Right renal cortex interstitium (tissue), 3 donors: ENCODE results near the gene METTL24. TPM values are rescaled to one million over a fixed set of nuclear protein-coding genes. Genes with fewer than 3 reads are reported as not detected.
"Not testable (repeated sequence)": the region's sequence is repeated elsewhere in the genome, so short reads cannot be mapped to it uniquely, and the experiment has no call there.

Experiments used
- DNase-seq, 3 donors: peaks; one replicate each; pipeline ENCODE4 v3.0.0-alpha.2; 2013; ENCODE audit warnings: low read depth in 3 of 3, low spot score in 2 of 3
- polyA plus RNA-seq, 3 donors: library from polyadenylated mRNA; unstranded; fragments of 120-200 nt; gene quantifications; one replicate each; pipeline ENCODE4 v1.2.1, GENCODE V29; 2013; ENCODE audit not compliant: insufficient read length in 3 of 3

Gene METTL24
- polyA plus RNA-seq, 3 donors = 14.4 to 15.5 (median 14.7) TPM

DNA sequence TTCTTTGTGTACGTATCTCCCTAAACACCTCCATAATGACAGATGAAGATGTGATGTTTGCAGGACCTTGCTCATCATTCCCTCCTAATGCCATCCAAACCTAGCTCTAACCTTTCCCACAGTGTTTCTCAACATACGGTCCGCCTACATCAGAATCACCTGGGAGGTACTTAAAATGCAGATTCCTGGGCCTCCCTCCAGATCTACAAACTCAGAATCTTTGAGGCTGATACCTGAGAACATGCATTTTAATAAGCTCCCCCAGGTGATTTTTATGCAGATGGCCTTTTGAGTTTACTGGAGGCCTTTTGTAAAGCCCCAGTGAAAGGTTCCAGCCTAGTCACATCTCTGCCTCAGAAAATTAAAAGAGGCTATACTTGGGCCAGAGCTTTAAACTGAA lies 40.5 kb downstream of the METTL24 start:
- no peak for DNase-seq

DNA sequence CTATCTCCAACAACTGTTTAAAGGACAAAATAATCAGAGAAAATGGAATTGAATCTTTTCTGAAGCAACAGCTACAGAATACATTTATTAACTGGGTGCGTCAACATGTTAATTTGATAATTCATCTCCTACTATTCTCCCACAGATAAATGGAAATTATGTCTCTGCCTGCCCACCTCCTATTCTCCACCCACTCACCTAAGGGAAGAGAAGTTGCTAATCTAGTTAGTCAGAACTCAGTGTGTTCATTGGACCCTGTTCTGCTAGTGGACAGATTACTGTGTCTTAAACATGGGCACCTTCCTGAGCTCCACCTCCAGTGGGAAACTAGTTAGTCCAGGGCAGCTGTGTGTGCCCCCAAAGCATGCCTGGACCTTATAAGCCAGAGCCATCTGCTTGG lies 41.0 kb downstream of the METTL24 start:
- no peak for DNase-seq

DNA sequence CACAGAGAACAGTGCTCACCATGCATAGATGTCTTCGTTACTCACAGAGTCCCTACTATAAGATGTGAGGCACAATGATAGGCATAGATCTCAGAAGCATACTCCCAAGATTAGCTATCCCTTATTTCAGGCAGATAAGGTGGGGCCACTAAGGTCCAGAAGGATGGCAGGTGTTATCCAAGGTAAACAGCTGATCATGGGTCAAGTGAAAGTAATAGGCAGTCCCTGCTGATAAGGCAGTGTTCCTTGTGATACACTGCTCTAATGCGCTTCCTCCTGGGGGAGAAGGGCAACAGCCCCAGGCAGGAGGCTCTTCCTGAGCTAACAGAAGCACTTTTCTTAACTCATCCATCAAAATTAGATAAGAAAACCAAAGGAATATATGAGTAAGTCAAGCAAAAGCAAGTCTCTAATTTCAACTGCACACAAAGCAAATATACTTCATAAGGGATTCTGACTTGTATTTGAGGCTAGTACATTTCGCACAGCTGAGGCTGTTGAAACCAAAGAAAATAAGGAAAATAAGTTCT lies 42.2 kb downstream of the METTL24 start:
- DNase-seq = no peak

DNA sequence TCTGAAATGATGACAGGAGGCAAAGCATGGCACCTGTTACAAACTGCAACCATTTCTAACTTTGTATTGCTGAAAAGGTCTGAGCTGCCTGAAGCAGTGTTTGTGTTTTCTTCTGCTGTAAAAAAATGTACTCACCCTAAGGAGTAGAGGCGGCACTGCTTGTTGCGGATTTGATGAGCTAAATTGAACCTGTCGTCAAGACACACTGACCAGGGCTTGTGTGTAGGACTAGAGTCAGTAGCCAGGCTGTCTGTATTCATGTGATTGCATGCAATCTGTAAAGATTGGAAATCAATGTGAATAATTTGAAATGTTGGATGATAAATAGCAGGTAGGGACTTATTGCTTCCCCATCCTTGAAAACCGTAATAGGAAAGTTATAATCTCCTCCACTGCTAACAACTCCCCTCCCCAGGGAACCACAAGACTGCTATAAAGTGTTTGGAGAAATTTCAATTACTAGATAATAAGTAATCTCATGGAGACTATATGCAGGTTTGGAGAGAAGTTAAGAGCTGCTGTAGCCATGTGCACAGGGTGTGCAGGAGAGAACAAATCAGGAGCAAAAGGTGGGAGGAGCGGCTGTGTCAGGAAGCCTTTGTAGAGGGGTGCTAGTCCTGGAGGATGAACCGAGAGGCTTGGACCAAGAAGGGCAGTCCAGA lies 42.8 kb downstream of the METTL24 start:
- no peak for DNase-seq

DNA sequence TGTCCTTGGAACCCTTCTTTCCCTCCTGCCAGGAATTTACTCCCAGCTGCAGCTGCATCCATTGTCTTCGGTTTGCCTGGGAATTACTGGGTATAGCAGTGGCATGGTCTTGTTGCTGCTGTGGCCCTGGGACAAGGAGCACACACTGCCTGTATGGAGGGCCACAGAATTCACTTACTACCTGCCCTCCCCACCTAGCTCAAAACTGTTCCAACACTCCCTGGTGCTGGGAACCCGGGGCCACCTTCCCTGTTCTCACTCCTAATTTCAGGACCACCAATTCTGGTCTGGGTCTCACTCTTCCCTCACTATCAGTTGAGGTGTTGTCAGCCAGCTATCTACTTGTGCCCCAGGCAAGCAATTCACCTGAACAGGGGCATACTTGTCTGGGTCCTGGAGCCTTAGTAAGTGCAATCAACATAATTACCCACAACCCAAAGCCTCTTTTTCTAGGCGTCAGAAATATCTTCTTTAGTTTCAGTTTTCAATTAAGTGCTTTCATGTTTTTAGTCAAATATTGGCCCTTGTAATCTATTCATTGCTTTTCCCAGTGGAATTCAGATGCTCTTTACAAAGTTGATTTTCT lies 47.2 kb downstream of the METTL24 start:
- DNase-seq = no peak

DNA sequence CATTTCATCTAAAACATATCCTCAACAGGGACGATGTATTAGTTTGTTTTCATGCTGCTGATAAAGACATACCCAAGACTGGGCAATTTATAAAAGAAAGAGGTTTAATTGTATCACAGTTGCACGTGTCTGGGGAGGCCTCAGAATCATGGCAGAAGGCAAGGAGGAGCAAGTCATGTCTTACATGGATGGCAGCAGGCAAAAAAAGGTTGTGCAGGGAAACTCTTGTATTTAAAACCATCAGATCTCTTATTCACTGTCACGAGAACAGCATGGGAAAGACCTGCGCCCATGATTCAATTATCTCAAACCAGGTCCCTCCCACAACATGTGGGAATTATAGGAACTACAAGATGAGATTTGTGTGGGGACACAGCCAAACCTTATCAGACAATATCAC lies 48.7 kb downstream of the METTL24 start:
- DNase-seq = not testable (repeated sequence)

DNA sequence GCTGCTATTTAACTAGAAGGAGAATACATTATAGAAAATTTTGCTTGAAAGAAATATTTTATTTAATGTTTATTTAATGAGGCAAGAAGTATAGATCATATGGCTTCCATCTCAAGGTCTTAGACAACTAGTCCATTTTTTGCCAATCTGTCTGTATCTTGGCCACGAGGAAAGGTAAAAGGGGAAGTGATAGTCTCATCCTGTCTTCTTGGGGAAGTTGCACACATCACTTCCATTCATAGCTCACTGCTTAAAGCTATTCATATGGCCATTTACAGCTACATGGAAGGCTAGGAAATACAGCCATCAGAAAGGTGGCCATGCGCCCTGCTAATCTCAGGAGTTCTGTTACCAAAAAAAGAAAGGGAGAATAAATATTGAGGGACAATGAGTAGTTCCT lies 50.8 kb downstream of the METTL24 start:
- DNase-seq = no peak

DNA sequence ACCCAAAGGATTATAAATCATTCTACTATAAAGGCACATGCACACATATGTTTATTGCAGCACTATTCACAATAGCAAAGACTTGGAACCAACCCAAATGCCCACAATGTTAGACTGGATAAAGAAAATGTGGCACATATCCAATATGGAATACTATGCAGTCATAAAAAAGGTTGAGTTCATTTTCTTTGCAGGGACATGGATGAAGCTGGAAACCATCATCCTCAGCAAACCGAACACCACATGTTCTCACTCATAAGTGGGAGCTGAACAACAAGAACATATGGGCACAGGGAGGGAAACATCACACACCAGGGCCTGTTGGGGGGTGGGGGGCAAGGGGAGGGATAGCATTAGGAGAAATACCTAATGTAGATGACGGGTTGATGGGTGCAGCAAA lies 52.3 kb downstream of the METTL24 start:
- DNase-seq = not testable (repeated sequence)

DNA sequence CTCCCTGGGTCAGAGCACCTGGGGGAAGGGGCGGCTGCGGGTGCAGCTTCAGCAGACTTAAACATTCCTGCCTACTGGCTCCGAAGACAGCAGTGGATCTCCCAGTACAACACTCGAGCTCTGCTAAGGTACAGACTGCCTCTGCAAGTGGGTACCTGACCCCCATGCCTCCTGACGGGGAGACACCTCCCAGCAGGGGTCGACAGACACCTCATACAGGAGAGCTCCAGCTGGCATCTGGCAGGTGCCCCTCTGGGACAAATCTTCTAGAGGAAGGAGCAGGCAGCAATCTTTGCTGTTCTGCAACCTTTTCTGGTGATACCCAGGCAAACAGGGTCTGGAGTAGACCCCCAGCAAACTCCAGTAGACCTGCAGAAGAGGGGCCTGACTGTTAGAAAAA lies 54.5 kb downstream of the METTL24 start:
- DNase-seq = not testable (repeated sequence)

DNA sequence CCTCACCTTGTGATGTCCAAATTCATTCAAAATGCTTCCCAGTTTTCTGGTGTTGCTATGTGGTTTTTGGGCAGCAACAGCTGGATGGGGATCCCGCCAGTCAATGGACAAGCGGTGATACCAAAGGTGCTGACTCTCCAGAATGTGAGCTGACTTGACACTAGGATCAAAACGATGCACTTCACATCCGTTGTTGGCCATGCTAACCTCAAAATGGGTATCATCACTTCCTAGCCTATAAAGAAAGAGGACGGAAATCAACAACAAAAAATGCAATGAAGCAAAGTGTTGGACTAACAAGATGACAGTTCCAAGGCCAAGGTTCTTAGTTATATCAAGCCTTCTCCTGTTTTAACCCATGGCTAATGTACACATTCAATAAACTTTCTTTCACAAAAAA lies 59.2 kb downstream of the METTL24 start:
- DNase-seq = no peak

DNA sequence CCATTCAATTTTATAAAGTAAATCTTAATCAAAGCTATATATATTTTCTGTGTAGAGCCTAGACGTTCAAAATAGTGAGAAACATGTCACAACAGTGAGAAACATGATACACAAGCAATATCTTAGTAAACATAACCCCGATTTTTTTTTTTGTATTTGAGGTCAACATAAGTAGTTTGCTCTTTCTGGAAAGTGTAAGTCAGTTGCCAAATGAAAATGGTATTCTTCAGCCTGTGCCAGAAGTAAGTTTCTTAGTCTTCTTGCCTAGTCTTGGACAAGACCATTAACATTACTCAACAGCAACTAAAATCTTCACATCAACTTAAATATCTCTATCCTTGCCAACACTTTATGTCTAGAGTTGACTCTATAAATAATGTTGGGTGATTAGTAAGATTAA lies 59.7 kb downstream of the METTL24 start:
- no peak for DNase-seq

DNA sequence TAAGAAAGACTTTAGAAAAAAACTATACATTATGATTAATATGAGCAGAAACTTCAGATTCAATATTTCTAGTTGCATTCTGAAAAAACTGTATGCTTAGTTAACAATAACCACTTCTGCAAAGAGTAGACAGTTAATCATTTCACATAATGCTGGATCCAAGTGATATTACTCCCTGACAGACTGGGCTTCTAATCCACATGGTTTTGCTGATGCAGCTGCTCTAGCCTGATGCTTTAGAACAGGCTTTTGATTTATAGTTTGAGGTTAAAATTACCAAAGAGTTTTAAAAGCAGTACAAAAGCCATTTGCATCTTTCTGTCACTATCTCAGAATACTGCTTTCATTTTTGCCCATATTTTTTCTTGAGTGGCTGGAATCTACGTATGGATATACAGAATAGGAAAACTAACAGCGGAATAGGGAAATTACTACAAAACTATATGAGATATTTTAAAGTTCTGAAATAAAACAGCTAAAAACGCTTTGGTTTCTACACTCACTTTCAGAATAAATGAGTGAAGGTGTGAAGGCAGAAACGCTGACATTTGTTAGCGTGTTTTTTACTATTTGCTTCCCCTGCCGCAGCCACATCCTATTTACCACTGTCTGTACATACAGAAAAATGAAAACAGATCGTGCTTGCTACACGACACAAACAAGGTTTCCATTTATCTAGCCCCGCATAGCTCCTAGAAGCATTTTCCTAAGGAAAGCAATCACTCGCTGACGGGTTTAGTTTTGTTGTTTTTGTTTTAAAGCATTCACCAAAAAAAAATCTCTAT lies 61.7 kb downstream of the METTL24 start:
- peak in 1 of 3 donors; percentile 26 for DNase-seq

DNA sequence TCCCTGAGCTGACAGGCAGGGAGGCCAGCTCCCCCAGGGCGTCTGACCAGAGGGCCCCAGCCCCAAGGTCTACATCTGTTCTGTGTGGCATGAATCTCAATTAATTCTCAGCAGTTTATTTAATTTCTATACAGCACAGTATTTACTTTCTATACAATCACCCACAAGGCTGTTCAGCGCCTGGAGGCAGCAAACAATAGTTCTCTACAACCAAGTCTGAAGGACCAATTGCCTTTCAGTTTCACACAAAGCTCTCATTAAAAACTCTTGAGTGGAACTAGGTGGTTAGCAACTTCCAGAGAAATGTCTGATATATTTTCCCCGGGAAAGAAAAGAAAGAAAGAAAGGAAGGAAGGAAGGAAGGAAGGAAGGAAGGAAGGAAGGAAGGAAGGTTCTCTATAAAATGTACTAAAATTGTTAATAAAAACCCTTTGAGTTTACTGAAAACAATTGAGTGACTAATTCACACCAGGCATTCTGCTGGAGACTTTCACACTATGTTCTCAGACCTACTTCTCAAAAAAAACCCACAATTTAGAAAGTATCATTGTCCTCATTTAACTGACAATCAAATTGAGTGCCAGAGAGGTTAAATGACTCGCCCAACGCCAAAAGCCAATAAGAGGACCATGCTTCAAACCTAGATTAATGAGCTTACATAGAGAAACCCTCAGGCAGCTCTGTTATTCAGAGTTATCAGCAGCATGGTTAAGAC lies 62.5 kb downstream of the METTL24 start:
- no peak for DNase-seq

DNA sequence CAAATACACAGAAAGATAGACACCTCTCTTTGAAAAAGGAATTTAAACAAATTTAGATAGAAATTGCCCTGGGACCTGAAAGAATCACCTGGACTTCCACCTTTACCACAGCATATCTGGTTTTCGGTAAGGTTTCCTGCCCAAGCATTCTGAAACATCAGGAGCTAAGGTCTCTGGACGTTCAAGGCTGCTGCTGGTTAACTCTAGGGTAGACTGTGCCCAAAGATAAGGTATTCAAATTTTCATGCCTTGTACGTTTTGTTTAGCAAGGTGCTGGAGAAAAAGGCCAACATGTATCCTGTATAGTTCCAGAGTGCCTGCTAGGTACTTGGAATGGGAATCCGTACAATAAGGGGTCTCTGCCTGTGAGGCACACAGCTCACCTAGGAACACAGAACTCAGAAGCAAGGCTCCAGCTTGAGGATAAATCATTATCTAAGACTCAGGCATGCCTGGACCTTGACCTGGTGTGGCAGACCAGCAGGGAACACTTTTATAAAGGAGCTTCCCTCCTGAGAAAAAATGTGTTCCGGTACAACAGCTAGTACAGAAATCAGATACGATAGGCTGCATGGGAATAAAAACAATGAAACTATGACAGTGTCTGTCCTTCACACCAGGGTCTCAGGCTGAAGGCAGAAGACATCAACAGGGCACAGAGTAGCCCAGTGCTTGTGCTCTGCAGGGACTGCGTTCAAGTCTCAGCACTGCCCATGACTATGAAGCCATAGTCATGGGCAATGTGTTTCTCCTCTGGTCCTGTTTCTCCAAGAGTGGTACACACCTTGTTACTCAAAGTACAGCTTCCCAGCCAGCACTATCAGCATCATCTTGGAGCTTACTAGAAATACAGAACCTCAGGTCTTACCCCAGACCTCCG lies 70.4 kb downstream of the METTL24 start:
- DNase-seq = no peak

DNA sequence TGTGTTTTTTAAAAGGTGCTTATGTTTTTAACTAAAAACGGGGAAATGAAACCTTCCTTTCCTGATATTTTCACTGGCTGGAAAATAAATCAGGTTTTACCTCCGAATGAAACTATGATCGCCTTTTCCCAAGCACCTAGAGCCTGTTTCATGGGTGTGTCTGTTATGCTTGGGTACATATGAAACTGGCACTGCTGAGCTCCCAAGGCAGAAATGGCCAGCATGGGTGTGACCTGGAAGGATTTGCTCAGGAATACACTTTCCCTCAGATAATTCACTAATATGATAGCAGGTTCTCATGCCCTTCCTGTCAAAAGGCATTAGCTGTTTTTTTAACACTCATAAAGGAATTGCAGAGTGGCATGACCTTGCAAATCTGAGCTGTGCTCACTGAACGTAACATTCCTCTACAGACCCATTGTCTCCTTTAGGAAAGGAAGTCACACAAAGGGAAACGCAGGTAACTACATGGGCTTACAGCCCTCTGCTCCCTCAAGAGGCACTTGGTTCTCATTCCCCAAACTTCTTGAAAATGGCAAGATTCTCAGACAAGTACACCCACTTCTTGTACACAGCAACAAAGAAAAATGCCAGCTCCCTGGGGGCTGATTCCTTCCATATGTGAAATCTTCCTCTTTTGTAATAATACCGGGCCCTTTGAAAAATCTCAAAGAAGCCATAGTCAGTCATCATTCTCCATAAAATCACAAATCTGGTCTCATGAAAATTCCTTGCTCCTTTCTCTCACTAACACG lies 72.7 kb downstream of the METTL24 start:
- DNase-seq = no peak

DNA sequence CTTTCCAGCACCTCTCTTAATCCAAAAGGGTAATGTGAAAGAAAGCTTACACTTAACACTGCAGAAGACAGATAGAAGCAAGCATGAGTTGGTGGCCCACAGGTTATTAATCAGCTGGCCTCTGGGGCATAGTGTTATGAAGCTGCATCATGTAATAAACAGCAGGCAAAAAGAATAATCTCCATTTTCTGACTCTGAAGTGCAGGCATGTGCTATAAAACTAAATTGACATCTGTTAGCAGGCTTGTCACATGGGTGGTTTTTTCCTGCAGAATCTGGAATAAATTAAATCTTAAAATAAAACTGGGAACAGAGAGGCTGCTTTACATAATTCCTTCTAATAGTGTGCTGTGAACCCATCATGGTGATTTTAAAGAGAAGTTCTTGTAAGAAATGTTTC lies 73.3 kb downstream of the METTL24 start:
- no peak for DNase-seq

DNA sequence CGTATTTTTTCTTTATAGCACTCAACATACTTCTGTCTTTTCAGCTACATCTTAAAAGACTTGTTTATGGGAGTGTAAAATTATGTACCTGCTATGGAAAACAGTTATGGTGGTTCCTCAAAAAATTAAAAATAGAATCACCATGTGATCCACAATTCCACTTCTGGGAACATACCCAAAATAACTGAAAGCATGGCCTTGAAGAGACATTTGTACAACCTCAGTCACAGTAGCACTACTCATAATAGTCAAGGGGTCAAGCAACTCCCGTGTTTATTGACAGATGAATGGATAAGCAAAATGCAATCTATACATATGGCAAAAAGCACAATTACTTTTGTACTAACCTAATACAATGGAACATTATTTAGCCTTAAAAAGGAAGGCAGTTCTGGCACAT lies 74.5 kb downstream of the METTL24 start:
- DNase-seq = no peak

DNA sequence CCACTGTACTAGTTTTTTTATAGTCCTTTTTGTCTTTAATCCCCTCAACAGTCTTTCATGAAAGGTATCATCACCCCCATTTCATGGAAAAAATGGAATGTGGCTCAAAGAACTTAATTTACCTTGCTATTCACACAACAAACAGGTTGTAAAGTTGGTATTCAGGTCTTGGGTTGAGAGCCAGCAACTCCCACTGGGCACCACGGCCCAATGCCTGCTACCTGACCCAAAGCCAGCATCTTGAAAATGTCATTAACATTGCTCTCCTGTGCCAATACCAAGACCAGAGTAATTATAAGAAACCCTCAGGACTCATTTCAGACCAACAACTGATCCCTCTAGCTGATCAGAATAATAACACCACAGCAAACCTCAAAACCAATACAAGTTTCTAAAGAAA lies 75.7 kb downstream of the METTL24 start:
- no peak for DNase-seq

DNA sequence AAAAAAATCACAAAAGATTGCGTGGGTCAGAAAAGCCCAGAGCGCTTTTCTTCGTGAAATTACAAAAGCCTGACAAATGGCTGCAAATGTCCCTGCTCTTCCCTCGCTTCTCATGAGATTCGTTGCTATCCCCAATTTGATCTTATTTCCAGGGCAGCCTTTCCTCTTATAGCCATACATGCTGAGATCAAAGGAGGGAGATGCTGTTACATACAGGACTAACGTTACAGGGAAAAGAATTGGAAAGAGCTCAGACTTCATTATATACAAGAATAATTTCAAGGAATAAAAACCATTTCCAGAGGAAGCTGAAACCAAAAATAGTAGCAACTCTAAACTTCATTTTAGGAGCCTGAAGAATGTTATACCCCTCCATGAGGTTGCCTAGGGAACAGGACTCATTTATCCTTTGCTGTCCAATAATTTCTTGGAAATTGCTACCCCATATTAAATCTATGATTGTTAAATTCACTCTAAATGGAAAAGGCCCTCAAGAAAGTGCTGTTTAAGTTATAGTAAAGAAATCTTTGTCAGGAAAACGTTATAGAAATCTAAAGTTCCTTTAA lies 81.0 kb downstream of the METTL24 start:
- DNase-seq = no peak
